GM23338 (cell line): ENCODE measurements around the gene KAT2A. TPM values are rescaled to one million over a fixed set of nuclear protein-coding genes. Genes with fewer than 3 reads are reported as not detected.

Source experiments
- ATAC-seq: fragments of 200-7000 bp; cut with Tn5 transposase; 3 replicates; pipeline ENCODE4 v1.9.1; 2020
- DNase-seq: peaks from one replicate; pipeline ENCODE4 v3.0.0-alpha.2; 2015; ENCODE audit warnings: low spot score
- H2AFZ ChIP-seq: fragments of 200-600 bp; sonication (generic); 2 replicates; pipeline ENCODE4 v1.8.0; 2016; ENCODE audit warnings: antibody characterized with exemption, mild to moderate bottlenecking, moderate library complexity
- H3F3A ChIP-seq: fragments of 200-600 bp; sonication (generic); replicated peaks from 2 replicates; pipeline ENCODE4 v1.8.0; 2017; ENCODE audit warnings: antibody characterized with exemption, mixed run types, low read depth
- H3K27ac ChIP-seq: fragments of 200-600 bp; sonication (generic); 2 replicates; pipeline ENCODE4 v1.6.1; 2016; ENCODE audit warnings: low read depth
- H3K27me3 ChIP-seq: fragments of 200-600 bp; sonication (generic); 2 replicates; pipeline ENCODE4 v1.8.0; 2016; ENCODE audit warnings: mild to moderate bottlenecking, mixed run types, moderate library complexity; ENCODE audit not compliant: insufficient read depth
- H3K36me3 ChIP-seq: fragments of 200-600 bp; sonication (generic); 2 replicates; pipeline ENCODE4 v1.8.0; 2016; ENCODE audit warnings: mild to moderate bottlenecking; ENCODE audit not compliant: insufficient read depth
- H3K4me1 ChIP-seq: fragments of 200-600 bp; sonication (generic); 2 replicates; pipeline ENCODE4 v1.8.0; 2016; ENCODE audit warnings: mild to moderate bottlenecking, moderate library complexity; ENCODE audit not compliant: insufficient read depth
- H3K4me2 ChIP-seq: fragments of 200-600 bp; sonication (generic); 2 replicates; pipeline ENCODE4 v1.7.1; 2017; ENCODE audit warnings: mixed run types
- H3K4me3 ChIP-seq: fragments of 200-600 bp; sonication (generic); 2 replicates; pipeline ENCODE4 v1.6.1; 2016; ENCODE audit warnings: mixed run types
- H3K79me2 ChIP-seq: fragments of 200-600 bp; sonication (generic); replicated peaks from 2 replicates; pipeline ENCODE4 v1.8.0; 2017; ENCODE audit warnings: mild to moderate bottlenecking; ENCODE audit not compliant: insufficient read depth
- H3K9me2 ChIP-seq: fragments of 200-600 bp; sonication (generic); 2 replicates; pipeline ENCODE4 v1.8.0; 2017; ENCODE audit not compliant: insufficient read depth
- H4K20me1 ChIP-seq: fragments of 200-600 bp; sonication (generic); replicated peaks from 2 replicates; pipeline ENCODE4 v1.8.0; 2017; ENCODE audit warnings: mild to moderate bottlenecking; ENCODE audit not compliant: insufficient read depth
- H3K27ac Mint-ChIP-seq: 2 replicates; pipeline ENCODE4 v1.8.0; 2020; ENCODE audit warnings: inconsistent platforms, mild to moderate bottlenecking, moderate library complexity, mixed read lengths
- H3K27me3 Mint-ChIP-seq: 3 replicates; pipeline ENCODE4 v1.8.0; 2022; ENCODE audit warnings: low read depth, mild to moderate bottlenecking, moderate library complexity, mixed read lengths, inconsistent platforms; ENCODE audit not compliant: insufficient read depth, poor library complexity
- H3K36me3 Mint-ChIP-seq: 3 replicates; pipeline ENCODE4 v1.8.0; 2021; ENCODE audit warnings: low read depth, mild to moderate bottlenecking, inconsistent platforms, moderate library complexity, mixed read lengths
- H3K4me1 Mint-ChIP-seq: 3 replicates; pipeline ENCODE4 v1.8.0; 2020; ENCODE audit warnings: mild to moderate bottlenecking, inconsistent platforms, mixed read lengths
- H3K4me3 Mint-ChIP-seq: 3 replicates; pipeline ENCODE4 v1.8.0; 2021; ENCODE audit warnings: moderate library complexity, mild to moderate bottlenecking, inconsistent platforms, mixed read lengths
- H3K9me3 Mint-ChIP-seq: 3 replicates; pipeline ENCODE4 v1.8.0; 2020; ENCODE audit warnings: moderate library complexity, mild to moderate bottlenecking, inconsistent platforms, mixed read lengths
- CREB1 ChIP-seq: fragments of 250-450 bp; sonication (Bioruptor Pico); IDR thresholded peaks from 2 replicates; pipeline ENCODE4 v1.5.0; 2020; ENCODE audit warnings: low read depth, mild to moderate bottlenecking, moderate library complexity
- ETS1 ChIP-seq: IDR thresholded peaks from 2 replicates; pipeline ENCODE4 v1.6.1; 2016; ENCODE audit warnings: antibody characterized with exemption
- EZH2phosphoT487 ChIP-seq: fragments of 200-600 bp; sonication (generic); IDR thresholded peaks from one replicate; pipeline ENCODE4 v1.8.1; 2018; ENCODE audit warnings: antibody characterized with exemption; ENCODE audit not compliant: unreplicated experiment
- NANOG ChIP-seq: IDR thresholded peaks from 2 replicates; pipeline ENCODE4 v1.6.1; 2016; ENCODE audit warnings: antibody characterized with exemption, borderline replicate concordance
- POLR2AphosphoS5 ChIP-seq: IDR thresholded peaks from 2 replicates; pipeline ENCODE4 v1.6.1; 2016; ENCODE audit warnings: antibody characterized with exemption, low read depth
- STAT1 ChIP-seq: IDR thresholded peaks from one replicate; pipeline ENCODE4 v1.6.1; 2016; ENCODE audit warnings: antibody characterized with exemption; ENCODE audit not compliant: unreplicated experiment
- ZNF114 ChIP-seq: fragments of 250-450 bp; sonication (Bioruptor Pico); IDR thresholded peaks from 2 replicates; pipeline ENCODE4 v1.5.0; 2020; ENCODE audit warnings: mild to moderate bottlenecking, moderate library complexity
- polyA plus RNA-seq: library from polyadenylated mRNA; unstranded; fragments of >200 nt; fragmentation: Nextera tagmentation; extraction: Ambion mirVana; gene quantifications from 2 replicates; pipeline ENCODE4 v1.2.1, GENCODE V29; 2016
- total RNA-seq: library from RNA; depleted of rRNA; stranded (reverse); fragments of >200 nt; shearing (Covaris generic); gene quantifications from 2 replicates; pipeline ENCODE4 v1.2.3, GENCODE V29; 2014
- TF ChIP-seq, protein P1 (sequence below): fragments of 250-450 bp; sonication (Bioruptor Pico); IDR thresholded peaks from 2 replicates; pipeline ENCODE4 v1.5.0; 2020; ENCODE audit warnings: mild to moderate bottlenecking, moderate library complexity
- TF ChIP-seq, protein P2 (sequence below): IDR thresholded peaks from one replicate; pipeline ENCODE4 v1.6.1; 2018; ENCODE audit warnings: antibody characterized with exemption; ENCODE audit not compliant: unreplicated experiment

Gene KAT2A
- total and polyA plus RNA-seq, 2 experiments from 2014 or later = 13.9 to 25.2 TPM

GRCh38 chr17:42109086-42109485 lies 12.1 kb downstream of the KAT2A start:
- TF ChIP-seq NANOG (no peak), ETS1 (no peak), POLR2AphosphoS5 (no peak), STAT1 (no peak), EZH2phosphoT487 (no peak), ZNF114 (CRISPR knock-in tag) (no peak), CREB1 (CRISPR knock-in tag) (no peak)
- TF ChIP-seq, protein P1, sequence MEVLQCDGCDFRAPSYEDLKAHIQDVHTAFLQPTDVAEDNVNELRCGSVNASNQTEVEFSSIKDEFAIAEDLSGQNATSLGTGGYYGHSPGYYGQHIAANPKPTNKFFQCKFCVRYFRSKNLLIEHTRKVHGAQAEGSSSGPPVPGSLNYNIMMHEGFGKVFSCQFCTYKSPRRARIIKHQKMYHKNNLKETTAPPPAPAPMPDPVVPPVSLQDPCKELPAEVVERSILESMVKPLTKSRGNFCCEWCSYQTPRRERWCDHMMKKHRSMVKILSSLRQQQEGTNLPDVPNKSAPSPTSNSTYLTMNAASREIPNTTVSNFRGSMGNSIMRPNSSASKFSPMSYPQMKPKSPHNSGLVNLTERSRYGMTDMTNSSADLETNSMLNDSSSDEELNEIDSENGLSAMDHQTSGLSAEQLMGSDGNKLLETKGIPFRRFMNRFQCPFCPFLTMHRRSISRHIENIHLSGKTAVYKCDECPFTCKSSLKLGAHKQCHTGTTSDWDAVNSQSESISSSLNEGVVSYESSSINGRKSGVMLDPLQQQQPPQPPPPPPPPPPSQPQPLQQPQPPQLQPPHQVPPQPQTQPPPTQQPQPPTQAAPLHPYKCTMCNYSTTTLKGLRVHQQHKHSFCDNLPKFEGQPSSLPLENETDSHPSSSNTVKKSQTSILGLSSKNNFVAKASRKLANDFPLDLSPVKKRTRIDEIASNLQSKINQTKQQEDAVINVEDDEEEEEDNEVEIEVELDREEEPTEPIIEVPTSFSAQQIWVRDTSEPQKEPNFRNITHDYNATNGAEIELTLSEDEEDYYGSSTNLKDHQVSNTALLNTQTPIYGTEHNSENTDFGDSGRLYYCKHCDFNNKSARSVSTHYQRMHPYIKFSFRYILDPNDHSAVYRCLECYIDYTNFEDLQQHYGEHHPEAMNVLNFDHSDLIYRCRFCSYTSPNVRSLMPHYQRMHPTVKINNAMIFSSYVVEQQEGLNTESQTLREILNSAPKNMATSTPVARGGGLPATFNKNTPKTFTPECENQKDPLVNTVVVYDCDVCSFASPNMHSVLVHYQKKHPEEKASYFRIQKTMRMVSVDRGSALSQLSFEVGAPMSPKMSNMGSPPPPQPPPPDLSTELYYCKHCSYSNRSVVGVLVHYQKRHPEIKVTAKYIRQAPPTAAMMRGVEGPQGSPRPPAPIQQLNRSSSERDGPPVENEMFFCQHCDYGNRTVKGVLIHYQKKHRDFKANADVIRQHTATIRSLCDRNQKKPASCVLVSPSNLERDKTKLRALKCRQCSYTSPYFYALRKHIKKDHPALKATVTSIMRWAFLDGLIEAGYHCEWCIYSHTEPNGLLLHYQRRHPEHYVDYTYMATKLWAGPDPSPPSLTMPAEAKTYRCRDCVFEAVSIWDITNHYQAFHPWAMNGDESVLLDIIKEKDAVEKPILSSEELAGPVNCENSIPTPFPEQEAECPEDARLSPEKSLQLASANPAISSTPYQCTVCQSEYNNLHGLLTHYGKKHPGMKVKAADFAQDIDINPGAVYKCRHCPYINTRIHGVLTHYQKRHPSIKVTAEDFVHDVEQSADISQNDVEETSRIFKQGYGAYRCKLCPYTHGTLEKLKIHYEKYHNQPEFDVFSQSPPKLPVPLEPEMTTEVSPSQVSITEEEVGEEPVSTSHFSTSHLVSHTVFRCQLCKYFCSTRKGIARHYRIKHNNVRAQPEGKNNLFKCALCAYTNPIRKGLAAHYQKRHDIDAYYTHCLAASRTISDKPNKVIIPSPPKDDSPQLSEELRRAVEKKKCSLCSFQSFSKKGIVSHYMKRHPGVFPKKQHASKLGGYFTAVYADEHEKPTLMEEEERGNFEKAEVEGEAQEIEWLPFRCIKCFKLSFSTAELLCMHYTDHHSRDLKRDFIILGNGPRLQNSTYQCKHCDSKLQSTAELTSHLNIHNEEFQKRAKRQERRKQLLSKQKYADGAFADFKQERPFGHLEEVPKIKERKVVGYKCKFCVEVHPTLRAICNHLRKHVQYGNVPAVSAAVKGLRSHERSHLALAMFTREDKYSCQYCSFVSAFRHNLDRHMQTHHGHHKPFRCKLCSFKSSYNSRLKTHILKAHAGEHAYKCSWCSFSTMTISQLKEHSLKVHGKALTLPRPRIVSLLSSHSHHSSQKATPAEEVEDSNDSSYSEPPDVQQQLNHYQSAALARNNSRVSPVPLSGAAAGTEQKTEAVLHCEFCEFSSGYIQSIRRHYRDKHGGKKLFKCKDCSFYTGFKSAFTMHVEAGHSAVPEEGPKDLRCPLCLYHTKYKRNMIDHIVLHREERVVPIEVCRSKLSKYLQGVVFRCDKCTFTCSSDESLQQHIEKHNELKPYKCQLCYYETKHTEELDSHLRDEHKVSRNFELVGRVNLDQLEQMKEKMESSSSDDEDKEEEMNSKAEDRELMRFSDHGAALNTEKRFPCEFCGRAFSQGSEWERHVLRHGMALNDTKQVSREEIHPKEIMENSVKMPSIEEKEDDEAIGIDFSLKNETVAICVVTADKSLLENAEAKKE (CRISPR knock-in tag) = no peak
- TF ChIP-seq, protein P2, sequence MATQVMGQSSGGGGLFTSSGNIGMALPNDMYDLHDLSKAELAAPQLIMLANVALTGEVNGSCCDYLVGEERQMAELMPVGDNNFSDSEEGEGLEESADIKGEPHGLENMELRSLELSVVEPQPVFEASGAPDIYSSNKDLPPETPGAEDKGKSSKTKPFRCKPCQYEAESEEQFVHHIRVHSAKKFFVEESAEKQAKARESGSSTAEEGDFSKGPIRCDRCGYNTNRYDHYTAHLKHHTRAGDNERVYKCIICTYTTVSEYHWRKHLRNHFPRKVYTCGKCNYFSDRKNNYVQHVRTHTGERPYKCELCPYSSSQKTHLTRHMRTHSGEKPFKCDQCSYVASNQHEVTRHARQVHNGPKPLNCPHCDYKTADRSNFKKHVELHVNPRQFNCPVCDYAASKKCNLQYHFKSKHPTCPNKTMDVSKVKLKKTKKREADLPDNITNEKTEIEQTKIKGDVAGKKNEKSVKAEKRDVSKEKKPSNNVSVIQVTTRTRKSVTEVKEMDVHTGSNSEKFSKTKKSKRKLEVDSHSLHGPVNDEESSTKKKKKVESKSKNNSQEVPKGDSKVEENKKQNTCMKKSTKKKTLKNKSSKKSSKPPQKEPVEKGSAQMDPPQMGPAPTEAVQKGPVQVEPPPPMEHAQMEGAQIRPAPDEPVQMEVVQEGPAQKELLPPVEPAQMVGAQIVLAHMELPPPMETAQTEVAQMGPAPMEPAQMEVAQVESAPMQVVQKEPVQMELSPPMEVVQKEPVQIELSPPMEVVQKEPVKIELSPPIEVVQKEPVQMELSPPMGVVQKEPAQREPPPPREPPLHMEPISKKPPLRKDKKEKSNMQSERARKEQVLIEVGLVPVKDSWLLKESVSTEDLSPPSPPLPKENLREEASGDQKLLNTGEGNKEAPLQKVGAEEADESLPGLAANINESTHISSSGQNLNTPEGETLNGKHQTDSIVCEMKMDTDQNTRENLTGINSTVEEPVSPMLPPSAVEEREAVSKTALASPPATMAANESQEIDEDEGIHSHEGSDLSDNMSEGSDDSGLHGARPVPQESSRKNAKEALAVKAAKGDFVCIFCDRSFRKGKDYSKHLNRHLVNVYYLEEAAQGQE = no peak
- 0 out of 2 replicates have a peak, but pooled peaks cover 10% of the 10 kb centered on the region for H3F3A ChIP-seq
- no peaks in the 10 kb centered on the region; the same call in 1 of the 2 replicates for H3K36me3 ChIP-seq
- H3K4me1 ChIP-seq = peaks cover 14% of the 10 kb centered on the region
- no peaks in the 10 kb centered on the region for H4K20me1 ChIP-seq
- Mint-ChIP-seq H3K4me3 (no peak overlapping the region; the same call in 2 of the 3 replicates), H3K36me3 (no peaks in the 10 kb centered on the region; the same call in 2 of the 3 replicates), H3K27ac (peak overlapping the region; percentile 85; the same call in 1 of the 2 replicates), H3K4me1 (peaks cover 27% of the 10 kb centered on the region), H3K27me3 (peaks cover 26% of the 10 kb centered on the region), H3K9me3 (no peaks in the 10 kb centered on the region)
- H3K27ac ChIP-seq = no peak overlapping the region
- H3K27me3 ChIP-seq = no peaks in the 10 kb centered on the region
- DNase-seq (no peak), ATAC-seq (no peak)
- H3K9me2 ChIP-seq = no peaks in the 10 kb centered on the region
- no peak overlapping the region for H3K4me3 ChIP-seq
- no peak overlapping the region for H2AFZ ChIP-seq
- H3K4me2 ChIP-seq = no peak overlapping the region
- H3K79me2 ChIP-seq = no peaks in the 10 kb centered on the region
